ENCODE results near the gene TAF1L. TPM values are rescaled to one million over a fixed set of nuclear protein-coding genes. Genes with fewer than 3 reads are reported as not detected.

Gene TAF1L
- total and polyA plus RNA-seq, 4 donors = not detected

DNA sequence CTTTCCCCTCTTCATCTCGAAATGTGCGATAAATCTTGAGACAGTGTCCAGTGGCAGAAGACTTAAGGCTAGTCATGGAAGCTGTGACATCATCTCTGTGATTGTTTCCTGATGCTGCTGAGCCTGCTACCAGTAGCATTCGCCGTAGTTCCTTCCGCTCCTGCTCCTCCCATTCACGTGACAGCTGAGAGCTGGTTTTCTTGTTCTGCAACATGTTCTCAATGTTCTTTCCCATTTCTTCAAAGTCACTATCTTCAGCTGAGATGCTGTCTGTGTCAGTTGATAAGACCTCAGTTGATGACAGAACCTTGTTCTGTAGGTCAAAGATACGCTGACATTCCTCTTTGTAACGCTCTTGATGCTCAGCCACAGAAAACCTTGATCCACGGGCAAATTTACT is 3.5 kb downstream of the TAF1L start:
- H3K36me3 ChIP-seq (ENCODE audit: control insufficient read depth in 4 of 4, insufficient read depth in 3 of 4, low read depth in 1 of 4, low read length in 3 of 4) = no peaks in the 10 kb centered on the region
- DNase-seq (ENCODE audit: low spot score) = no peak
- no peak overlapping the region for H3K9ac ChIP-seq (ENCODE audit: low read depth in 1 of 2, low read length in 2 of 2)
- no peak overlapping the region for H3K4me3 ChIP-seq (ENCODE audit: low read depth in 1 of 3, low read length in 3 of 3)
- WGBS = 80% methylated on average over 9 of the region's 9 CpGs
- H3K27ac ChIP-seq (ENCODE audit: low read depth in 1 of 2, low read length in 2 of 2) = no peak overlapping the region
- peaks cover 0 to 3% (median 0%) of the 10 kb centered on the region in 4 donors for H3K27me3 ChIP-seq (ENCODE audit: control insufficient read depth in 4 of 4, insufficient read depth in 4 of 4, low read length in 3 of 4)
- TF ChIP-seq GABPA (IDR thresholded peaks at IDR 0.05 in 1 of 2, conservative IDR thresholded peaks at IDR 0.05 in 1 of 2) = no peak
- TF ChIP-seq, protein P1, sequence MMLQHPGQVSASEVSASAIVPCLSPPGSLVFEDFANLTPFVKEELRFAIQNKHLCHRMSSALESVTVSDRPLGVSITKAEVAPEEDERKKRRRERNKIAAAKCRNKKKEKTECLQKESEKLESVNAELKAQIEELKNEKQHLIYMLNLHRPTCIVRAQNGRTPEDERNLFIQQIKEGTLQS (IDR thresholded peaks at IDR 0.05) = no peak
- TF ChIP-seq FOXA2 (IDR thresholded peaks at IDR 0.05) = no peak
- TF ChIP-seq HNF4A (conservative IDR thresholded peaks at IDR 0.05) = no peak
- no peak for TF ChIP-seq YY1 (IDR thresholded peaks at IDR 0.05)
- no peak for TF ChIP-seq ZBTB33 (IDR thresholded peaks at IDR 0.05)
- TF ChIP-seq MAX (IDR thresholded peaks at IDR 0.05) = no peak
- TF ChIP-seq RXRA (IDR thresholded peaks at IDR 0.05) = no peak
- no peak for TF ChIP-seq EGR1 (IDR thresholded peaks at IDR 0.05; ENCODE audit: low read depth in 2 of 2)
- TF ChIP-seq CTCF (IDR thresholded peaks at IDR 0.05; ENCODE audit: low read depth, low read length, missing input control) = no peak
- TF ChIP-seq NR2F2 (IDR thresholded peaks at IDR 0.05) = no peak
- TF ChIP-seq SP1 (IDR thresholded peaks at IDR 0.05) = no peak
- TF ChIP-seq, protein P2, sequence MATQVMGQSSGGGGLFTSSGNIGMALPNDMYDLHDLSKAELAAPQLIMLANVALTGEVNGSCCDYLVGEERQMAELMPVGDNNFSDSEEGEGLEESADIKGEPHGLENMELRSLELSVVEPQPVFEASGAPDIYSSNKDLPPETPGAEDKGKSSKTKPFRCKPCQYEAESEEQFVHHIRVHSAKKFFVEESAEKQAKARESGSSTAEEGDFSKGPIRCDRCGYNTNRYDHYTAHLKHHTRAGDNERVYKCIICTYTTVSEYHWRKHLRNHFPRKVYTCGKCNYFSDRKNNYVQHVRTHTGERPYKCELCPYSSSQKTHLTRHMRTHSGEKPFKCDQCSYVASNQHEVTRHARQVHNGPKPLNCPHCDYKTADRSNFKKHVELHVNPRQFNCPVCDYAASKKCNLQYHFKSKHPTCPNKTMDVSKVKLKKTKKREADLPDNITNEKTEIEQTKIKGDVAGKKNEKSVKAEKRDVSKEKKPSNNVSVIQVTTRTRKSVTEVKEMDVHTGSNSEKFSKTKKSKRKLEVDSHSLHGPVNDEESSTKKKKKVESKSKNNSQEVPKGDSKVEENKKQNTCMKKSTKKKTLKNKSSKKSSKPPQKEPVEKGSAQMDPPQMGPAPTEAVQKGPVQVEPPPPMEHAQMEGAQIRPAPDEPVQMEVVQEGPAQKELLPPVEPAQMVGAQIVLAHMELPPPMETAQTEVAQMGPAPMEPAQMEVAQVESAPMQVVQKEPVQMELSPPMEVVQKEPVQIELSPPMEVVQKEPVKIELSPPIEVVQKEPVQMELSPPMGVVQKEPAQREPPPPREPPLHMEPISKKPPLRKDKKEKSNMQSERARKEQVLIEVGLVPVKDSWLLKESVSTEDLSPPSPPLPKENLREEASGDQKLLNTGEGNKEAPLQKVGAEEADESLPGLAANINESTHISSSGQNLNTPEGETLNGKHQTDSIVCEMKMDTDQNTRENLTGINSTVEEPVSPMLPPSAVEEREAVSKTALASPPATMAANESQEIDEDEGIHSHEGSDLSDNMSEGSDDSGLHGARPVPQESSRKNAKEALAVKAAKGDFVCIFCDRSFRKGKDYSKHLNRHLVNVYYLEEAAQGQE (IDR thresholded peaks at IDR 0.05) = no peak
- TF ChIP-seq RAD21 (IDR thresholded peaks at IDR 0.05) = no peak
- no peaks in the 10 kb centered on the region for H3K9me3 ChIP-seq (ENCODE audit: control insufficient read depth in 4 of 4, low read length in 3 of 4)
- no peaks in the 10 kb centered on the region for H3K4me1 ChIP-seq (ENCODE audit: control insufficient read depth in 4 of 4, insufficient read depth in 4 of 4, low read length in 3 of 4)

GRCh38 chr9:32627394-32627954 is 8.0 kb downstream of the TAF1L start:
- Histone ChIP-seq H3K4me1 (ENCODE audit: control insufficient read depth in 4 of 4, insufficient read depth in 4 of 4, low read length in 3 of 4) (no peaks in the 10 kb centered on the region), H3K27me3 (ENCODE audit: control insufficient read depth in 4 of 4, insufficient read depth in 4 of 4, low read length in 3 of 4) (peaks cover 0 to 3% (median 0%) of the 10 kb centered on the region in 4 donors), H3K27ac (ENCODE audit: low read depth in 1 of 2, low read length in 2 of 2) (no peak overlapping the region), H3K36me3 (ENCODE audit: control insufficient read depth in 4 of 4, insufficient read depth in 3 of 4, low read depth in 1 of 4, low read length in 3 of 4) (no peaks in the 10 kb centered on the region), H3K9me3 (ENCODE audit: control insufficient read depth in 4 of 4, low read length in 3 of 4) (no peaks in the 10 kb centered on the region), H3K9ac (ENCODE audit: low read depth in 1 of 2, low read length in 2 of 2) (no peak overlapping the region), H3K4me3 (ENCODE audit: low read depth in 1 of 3, low read length in 3 of 3) (no peak overlapping the region)
- TF ChIP-seq TAF1 (conservative IDR thresholded peaks at IDR 0.05) (no peak), NR2F2 (IDR thresholded peaks at IDR 0.05) (no peak), JUND (IDR thresholded peaks at IDR 0.05) (no peak), ZBTB33 (IDR thresholded peaks at IDR 0.05) (no peak)
- DNase-seq (ENCODE audit: low spot score) = no peak
